Measurements from ENCODE around the gene DHRS1. TPM values are rescaled to one million over a fixed set of nuclear protein-coding genes. Genes with fewer than 3 reads are reported as not detected.

Gene DHRS1
- total and polyA plus RNA-seq, 9 of the 15 experiments (the other 6 are each of a cell fraction or from before 2014, with no cell fraction given): 7.3 to 33.6 (median 13.3) TPM

DNA sequence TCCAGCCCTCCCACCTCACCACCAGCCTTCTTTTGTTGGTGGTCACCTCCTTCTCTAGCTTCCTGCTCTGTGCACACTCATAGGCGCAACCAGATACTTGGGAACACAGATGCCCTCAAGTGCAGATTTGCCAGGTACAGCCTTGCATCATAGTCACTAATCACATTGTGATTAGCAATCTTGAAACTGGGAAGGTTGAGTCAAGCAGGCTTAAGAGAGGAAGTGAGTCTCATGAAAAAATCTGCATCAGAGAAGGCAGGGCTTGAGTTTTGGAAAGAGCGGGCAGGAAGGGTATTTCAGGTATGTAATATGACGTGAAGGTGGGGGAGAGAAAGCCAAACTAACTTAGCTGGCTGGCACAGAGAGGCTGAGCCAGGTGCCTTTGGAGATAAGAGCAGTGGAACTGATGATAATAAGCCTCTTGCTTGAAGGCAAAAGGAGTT, 25.5 kb downstream of the DHRS1 start (continued):
- TF ChIP-seq NR2C2 (CRISPR knock-in tag; IDR thresholded peaks at IDR 0.05): no peak
- TF ChIP-seq NR2C2 (tag; IDR thresholded peaks at IDR 0.05): no peak
- TF ChIP-seq ASH1L (IDR thresholded peaks at IDR 0.05; ENCODE audit: borderline replicate concordance, low read depth, partially characterized antibody): no peak
- no peak for TF ChIP-seq ZNF347 (CRISPR knock-in tag; IDR thresholded peaks at IDR 0.05; ENCODE audit: low read depth)
- no peak for TF ChIP-seq KLF6 (CRISPR knock-in tag; IDR thresholded peaks at IDR 0.05; ENCODE audit: borderline replicate concordance)
- TF ChIP-seq ZNF668 (CRISPR knock-in tag; IDR thresholded peaks at IDR 0.05): no peak
- TF ChIP-seq ZNF3 (CRISPR knock-in tag; IDR thresholded peaks at IDR 0.05): no peak
- no peak for TF ChIP-seq ZNF76 (CRISPR knock-in tag; IDR thresholded peaks at IDR 0.05; ENCODE audit: borderline replicate concordance)
- TF ChIP-seq SNIP1 (IDR thresholded peaks at IDR 0.05; ENCODE audit: low read depth): no peak
- TF ChIP-seq TAL1 (IDR thresholded peaks at IDR 0.05): peak; percentile 76
- TF ChIP-seq BCOR (IDR thresholded peaks at IDR 0.05): no peak
- no peak for TF ChIP-seq ZNF12 (CRISPR knock-in tag; IDR thresholded peaks at IDR 0.05)
- peak; percentile 78 for TF ChIP-seq SMARCE1 (IDR thresholded peaks at IDR 0.05)
- TF ChIP-seq ZNF395 (CRISPR knock-in tag; IDR thresholded peaks at IDR 0.05): no peak
- TF ChIP-seq, protein P1, sequence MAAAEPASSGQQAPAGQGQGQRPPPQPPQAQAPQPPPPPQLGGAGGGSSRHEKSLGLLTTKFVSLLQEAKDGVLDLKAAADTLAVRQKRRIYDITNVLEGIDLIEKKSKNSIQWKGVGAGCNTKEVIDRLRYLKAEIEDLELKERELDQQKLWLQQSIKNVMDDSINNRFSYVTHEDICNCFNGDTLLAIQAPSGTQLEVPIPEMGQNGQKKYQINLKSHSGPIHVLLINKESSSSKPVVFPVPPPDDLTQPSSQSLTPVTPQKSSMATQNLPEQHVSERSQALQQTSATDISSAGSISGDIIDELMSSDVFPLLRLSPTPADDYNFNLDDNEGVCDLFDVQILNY (CRISPR knock-in tag; IDR thresholded peaks at IDR 0.05): no peak
- TF ChIP-seq, protein P2, sequence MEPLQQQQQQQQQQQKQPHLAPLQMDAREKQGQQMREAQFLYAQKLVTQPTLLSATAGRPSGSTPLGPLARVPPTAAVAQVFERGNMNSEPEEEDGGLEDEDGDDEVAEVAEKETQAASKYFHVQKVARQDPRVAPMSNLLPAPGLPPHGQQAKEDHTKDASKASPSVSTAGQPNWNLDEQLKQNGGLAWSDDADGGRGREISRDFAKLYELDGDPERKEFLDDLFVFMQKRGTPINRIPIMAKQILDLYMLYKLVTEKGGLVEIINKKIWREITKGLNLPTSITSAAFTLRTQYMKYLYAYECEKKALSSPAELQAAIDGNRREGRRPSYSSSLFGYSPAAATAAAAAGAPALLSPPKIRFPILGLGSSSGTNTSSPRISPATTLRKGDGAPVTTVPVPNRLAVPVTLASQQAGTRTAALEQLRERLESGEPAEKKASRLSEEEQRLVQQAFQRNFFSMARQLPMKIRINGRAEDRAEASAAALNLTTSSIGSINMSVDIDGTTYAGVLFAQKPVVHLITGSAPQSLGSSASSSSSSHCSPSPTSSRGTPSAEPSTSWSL (CRISPR knock-in tag; IDR thresholded peaks at IDR 0.05; ENCODE audit: borderline replicate concordance): no peak
- no peak for TF ChIP-seq HCFC1 (IDR thresholded peaks at IDR 0.05; ENCODE audit: low read depth, low read length)
- TF ChIP-seq ZNF655 (CRISPR knock-in tag; IDR thresholded peaks at IDR 0.05): no peak
- no peak for TF ChIP-seq THRAP3 (IDR thresholded peaks at IDR 0.05; ENCODE audit: borderline replicate concordance)
- TF ChIP-seq MED1 (CRISPR knock-in tag; IDR thresholded peaks at IDR 0.05; ENCODE audit: borderline replicate concordance): no peak
- no peak for TF ChIP-seq ZNF79 (CRISPR knock-in tag; IDR thresholded peaks at IDR 0.05; ENCODE audit: low read depth)

Measured in K562 (cell line).